SJCRH30 (cell line): ENCODE results near the gene TAF1B. TPM values are rescaled to one million over a fixed set of nuclear protein-coding genes. Genes with fewer than 3 reads are reported as not detected.
A peak's percentile ranks its signal among the peaks of the same experiment; 100 is the strongest.

Experiments used
- DNase-seq, 2 experiments: peaks; one replicate each; pipeline ENCODE4 v3.0.0-alpha.2; 2015 to 2020
- H3K27ac ChIP-seq: fragments of 250-450 bp; sonication (Bioruptor Pico); 2 replicates; pipeline ENCODE4 v1.5.1; 2020; ENCODE audit warnings: mild to moderate bottlenecking, moderate library complexity
- H3K27me3 ChIP-seq: fragments of 250-450 bp; sonication (Bioruptor Pico); 2 replicates; pipeline ENCODE4 v1.5.1; 2020; ENCODE audit warnings: mild to moderate bottlenecking, moderate library complexity
- H3K36me3 ChIP-seq: fragments of 250-450 bp; sonication (Bioruptor Pico); 2 replicates; pipeline ENCODE4 v1.5.1; 2020; ENCODE audit warnings: mild to moderate bottlenecking, moderate library complexity
- H3K4me1 ChIP-seq: fragments of 250-450 bp; sonication (Bioruptor Pico); 2 replicates; pipeline ENCODE4 v1.5.1; 2020; ENCODE audit warnings: mild to moderate bottlenecking, moderate library complexity
- H3K4me3 ChIP-seq: fragments of 250-450 bp; sonication (Bioruptor Pico); 2 replicates; pipeline ENCODE4 v1.5.1; 2020; ENCODE audit warnings: mild to moderate bottlenecking, moderate library complexity
- H3K9me3 ChIP-seq: fragments of 250-450 bp; sonication (Bioruptor Pico); replicated peaks from 2 replicates; pipeline ENCODE4 v1.5.1; 2020; ENCODE audit warnings: mild to moderate bottlenecking, moderate library complexity
- total RNA-seq: library from RNA; depleted of rRNA; stranded (reverse); fragments of >200 nt; shearing (Covaris generic); gene quantifications from 2 replicates; pipeline ENCODE4 v1.2.3, GENCODE V29; 2014; rRNA removed

Gene TAF1B
- 27.6 and 40.5 TPM in 2 replicates for total RNA-seq

- Histone ChIP-seq H3K9me3 (no peaks in the 10 kb centered on the region), H3K27me3 (no peaks in the 10 kb centered on the region), H3K36me3 (peaks cover 18% of the 10 kb centered on the region), H3K4me1 (peaks cover 9% of the 10 kb centered on the region; the same call in 1 of the 2 replicates), H3K4me3 (peak within 1 kb of the TSS; percentile 84), H3K27ac (peak within 1 kb of the TSS; percentile 88)
- DNase-seq = peak; percentile 97
These were observed at the start of gene TAF1B for GRCh38 chr2:9843229-9844035. Gene TAF1B (plus strand): TSS chr2:9843474. CDS start chr2:9843542, 68 bp downstream.

GRCh38 chr2:9793918-9794717, 49.2 kb upstream of the TAF1B start:
- Histone ChIP-seq H3K27ac (no peak overlapping the region), H3K9me3 (no peaks in the 10 kb centered on the region), H3K36me3 (no peaks in the 10 kb centered on the region), H3K27me3 (no peaks in the 10 kb centered on the region), H3K4me3 (no peak overlapping the region), H3K4me1 (peaks cover 15% of the 10 kb centered on the region)
- DNase-seq = no peak

DNA sequence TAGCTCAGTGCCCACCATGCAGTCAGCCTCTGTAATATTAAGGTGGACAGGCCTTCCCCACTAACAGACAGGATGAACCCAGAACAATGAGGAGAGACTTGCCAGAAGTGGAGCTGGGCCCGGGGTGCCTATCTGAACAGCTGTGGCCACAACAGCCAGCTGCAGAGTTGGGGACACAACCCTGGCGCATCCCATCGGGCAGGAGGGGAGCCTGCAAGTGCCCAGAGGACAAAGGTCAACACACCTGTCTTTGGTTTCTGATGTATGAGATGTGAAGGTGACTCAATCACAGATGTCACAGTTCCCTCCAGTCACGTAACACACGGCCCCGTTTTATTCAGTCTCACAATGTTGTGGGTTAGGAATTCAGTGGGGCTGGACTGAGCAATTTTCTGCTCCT, 48.2 kb upstream of the TAF1B start:
- H3K36me3 ChIP-seq = no peaks in the 10 kb centered on the region
- peak in 1 of 2 experiments; percentile 40 for DNase-seq
- no peak overlapping the region for H3K4me3 ChIP-seq
- no peak overlapping the region for H3K27ac ChIP-seq
- H3K27me3 ChIP-seq = no peaks in the 10 kb centered on the region
- peaks cover 15% of the 10 kb centered on the region for H3K4me1 ChIP-seq
- no peaks in the 10 kb centered on the region for H3K9me3 ChIP-seq

DNA sequence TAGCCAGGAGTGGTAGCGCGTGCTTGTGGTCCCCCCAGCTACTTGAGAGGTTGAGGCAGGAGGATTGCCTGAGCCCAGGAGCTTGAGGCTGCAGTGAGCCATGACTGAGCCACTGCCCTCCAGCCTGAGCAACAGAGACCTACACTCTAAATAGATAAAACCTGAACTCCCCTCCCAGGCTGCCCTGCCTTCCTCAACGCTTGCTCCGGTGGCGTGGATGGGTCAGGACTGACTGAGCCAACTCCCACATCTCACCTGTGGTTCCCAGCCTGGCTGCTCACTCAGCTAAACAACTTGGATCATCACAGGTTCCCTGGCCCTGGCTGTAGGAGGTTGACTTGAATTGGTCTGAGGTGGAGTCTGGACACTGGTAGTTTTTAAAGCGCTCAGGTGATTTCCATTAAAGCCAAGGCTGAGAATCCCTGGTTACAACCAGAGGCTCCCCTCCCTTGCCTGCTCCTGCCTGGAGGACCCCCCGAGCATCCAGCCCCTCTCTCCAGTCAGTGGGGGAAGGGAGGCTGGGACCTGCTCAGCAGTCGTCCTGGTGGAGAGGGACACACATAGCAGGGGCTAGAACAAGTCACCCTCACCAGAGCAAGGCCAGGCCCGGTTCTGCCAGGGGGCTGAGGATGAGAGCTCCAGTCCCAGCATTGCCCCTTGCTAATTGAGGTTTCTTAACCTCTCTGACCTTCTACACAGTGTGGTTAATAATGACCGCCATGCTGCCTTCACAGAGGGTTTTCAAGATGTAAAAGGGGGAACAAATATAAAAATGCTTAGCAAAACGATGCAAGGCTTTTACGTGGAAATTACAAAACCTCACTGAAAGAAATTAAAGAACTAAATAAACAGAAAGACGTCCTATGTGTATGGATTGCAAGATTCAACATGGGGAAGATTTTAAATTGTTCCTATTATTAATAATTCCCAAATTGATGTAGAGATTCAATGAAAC, 46.9 kb upstream of the TAF1B start:
- H3K27ac ChIP-seq = no peak overlapping the region
- no peaks in the 10 kb centered on the region for H3K9me3 ChIP-seq
- H3K4me3 ChIP-seq = no peak overlapping the region
- no peaks in the 10 kb centered on the region for H3K36me3 ChIP-seq
- H3K4me1 ChIP-seq = peaks cover 16% of the 10 kb centered on the region
- no peak for DNase-seq
- H3K27me3 ChIP-seq = no peaks in the 10 kb centered on the region

DNA sequence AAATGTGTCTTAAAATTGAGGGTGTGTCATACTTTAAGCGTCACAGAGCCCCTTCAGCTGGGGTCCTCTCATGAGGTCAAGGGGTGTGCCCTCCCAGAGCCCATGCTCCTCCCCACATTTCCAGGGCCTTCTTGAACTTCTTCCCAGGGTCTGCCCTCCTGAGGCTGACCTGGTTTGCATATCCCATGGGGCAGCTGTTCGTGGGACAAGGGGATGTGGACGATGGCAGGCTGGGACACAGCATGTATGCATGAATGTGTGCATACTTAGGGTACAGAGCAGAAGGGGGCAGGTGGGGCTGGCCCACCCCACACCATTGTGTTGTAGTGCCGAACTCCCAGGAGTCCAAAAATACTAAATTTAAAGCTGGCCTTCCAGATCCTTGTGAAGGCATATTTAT, 46.2 kb upstream of the TAF1B start:
- H3K9me3 ChIP-seq = no peaks in the 10 kb centered on the region
- DNase-seq = no peak
- peaks cover 18% of the 10 kb centered on the region for H3K4me1 ChIP-seq
- no peaks in the 10 kb centered on the region for H3K36me3 ChIP-seq
- H3K27ac ChIP-seq = no peak overlapping the region
- H3K27me3 ChIP-seq = no peaks in the 10 kb centered on the region
- H3K4me3 ChIP-seq = no peak overlapping the region

- Histone ChIP-seq H3K4me3 (no peak overlapping the region), H3K9me3 (no peaks in the 10 kb centered on the region), H3K36me3 (no peaks in the 10 kb centered on the region), H3K27ac (no peak overlapping the region), H3K27me3 (no peaks in the 10 kb centered on the region), H3K4me1 (peaks cover 19% of the 10 kb centered on the region)
- no peak for DNase-seq
These were observed 45.4 kb upstream of the TAF1B start for GRCh38 chr2:9797681-9798556.

DNA sequence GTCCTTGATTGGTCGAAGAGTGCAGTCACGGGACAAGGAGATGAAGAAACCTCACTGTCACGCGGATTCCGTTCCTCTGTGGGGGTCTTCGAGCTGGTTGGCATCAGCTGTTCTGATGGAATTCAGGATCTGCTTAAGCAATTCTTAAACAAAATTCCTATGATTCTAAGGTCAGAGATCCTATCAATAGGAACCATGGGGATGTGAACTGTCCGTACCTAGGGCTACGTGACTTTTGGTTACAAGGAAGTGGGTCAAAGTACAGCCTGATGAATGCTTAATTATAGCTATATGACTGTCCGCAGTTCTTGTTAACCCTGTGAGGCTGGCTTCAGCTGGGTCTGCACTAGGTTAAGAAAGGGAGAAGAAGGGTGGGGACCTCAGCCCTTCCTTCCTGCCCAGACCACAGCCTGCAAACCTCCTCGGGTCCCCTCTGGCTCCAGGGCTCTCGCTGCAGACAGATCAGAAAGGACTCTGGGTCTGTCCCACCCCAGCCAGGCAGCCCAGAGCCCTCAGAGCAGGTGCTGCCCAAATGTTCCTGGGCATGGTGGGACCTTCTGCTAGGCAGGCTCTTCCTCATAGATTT, 44.2 kb upstream of the TAF1B start:
- Histone ChIP-seq H3K27me3 (no peaks in the 10 kb centered on the region), H3K4me3 (no peak overlapping the region), H3K9me3 (no peaks in the 10 kb centered on the region), H3K4me1 (peaks cover 19% of the 10 kb centered on the region), H3K27ac (no peak overlapping the region), H3K36me3 (no peaks in the 10 kb centered on the region)
- no peak for DNase-seq

DNA sequence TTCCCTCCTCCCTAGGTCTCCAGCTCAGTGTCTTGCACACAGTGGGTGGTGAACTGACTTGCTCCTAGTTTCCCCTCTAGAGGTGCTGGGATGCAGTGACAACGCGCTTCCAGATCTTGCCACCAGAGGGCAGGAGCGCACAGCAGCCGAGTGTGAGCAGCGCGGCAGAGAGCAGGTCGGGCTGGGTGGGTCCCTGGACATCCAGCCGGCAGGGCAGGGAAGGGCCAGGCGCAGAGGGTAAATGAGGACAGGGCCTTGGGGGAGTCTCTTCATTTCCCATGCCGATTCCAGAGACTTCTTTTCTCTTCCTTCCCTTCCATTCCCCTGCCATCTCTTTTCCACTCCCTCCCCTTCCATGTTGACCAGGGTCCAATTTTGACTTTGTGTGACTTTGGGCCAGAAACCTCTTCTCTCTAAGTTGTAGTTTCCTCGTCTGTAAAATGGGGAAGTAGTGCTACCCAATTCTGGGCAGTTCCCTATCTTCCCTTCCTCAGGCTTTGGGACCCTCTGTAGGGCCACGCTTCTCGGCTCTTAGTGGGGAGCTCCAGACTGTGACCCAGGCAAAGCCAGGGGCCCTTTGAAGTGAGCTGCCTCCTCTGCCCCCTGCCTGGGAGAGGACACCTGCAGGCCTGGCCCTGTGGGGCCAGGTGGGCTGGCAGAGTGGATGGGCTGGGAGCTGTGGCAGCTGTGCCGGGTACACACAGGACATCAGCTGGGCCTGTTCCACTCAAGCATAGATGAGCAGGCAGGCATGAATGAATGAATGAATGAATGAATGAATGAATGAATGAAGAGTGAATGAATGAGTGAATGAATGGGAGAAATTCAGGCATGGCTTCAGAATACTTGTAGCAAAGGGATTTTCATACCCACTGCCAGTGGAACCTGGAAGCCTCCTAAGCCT, 43.3 kb upstream of the TAF1B start:
- DNase-seq = peak; percentile 85 to 95
- H3K9me3 ChIP-seq = no peaks in the 10 kb centered on the region
- H3K4me3 ChIP-seq = no peak overlapping the region
- H3K36me3 ChIP-seq = no peaks in the 10 kb centered on the region
- H3K27me3 ChIP-seq = no peaks in the 10 kb centered on the region
- H3K27ac ChIP-seq = no peak overlapping the region
- H3K4me1 ChIP-seq = peaks cover 17% of the 10 kb centered on the region

DNA sequence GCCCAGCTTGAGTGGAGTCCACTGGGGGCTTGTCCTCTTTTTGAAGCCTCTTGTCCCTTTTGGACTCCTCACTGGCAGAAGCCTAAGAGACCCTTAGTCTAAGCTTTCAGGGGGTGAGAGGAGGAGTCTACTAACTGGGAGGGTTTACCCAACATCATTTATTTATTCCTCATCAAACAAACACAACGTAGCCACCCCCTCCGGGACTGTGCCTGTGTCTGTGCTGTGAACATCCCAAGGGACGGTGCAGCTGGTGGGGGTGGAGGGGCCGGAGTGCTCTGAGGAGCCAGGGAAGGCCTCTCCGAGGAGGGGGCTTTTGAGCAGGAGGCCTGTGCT, 42.7 kb upstream of the TAF1B start:
- peak; percentile 38 to 47 for DNase-seq
- no peak overlapping the region; the same call in 1 of the 2 replicates for H3K4me3 ChIP-seq
- no peaks in the 10 kb centered on the region for H3K9me3 ChIP-seq
- H3K27ac ChIP-seq = no peak overlapping the region
- H3K36me3 ChIP-seq = no peaks in the 10 kb centered on the region
- no peaks in the 10 kb centered on the region for H3K27me3 ChIP-seq
- H3K4me1 ChIP-seq = peaks cover 14% of the 10 kb centered on the region

GRCh38 chr2:9800975-9801726, 42.1 kb upstream of the TAF1B start:
- Histone ChIP-seq H3K9me3 (no peaks in the 10 kb centered on the region), H3K27me3 (no peaks in the 10 kb centered on the region), H3K27ac (peak overlapping the region; percentile 18), H3K36me3 (no peaks in the 10 kb centered on the region), H3K4me3 (peak overlapping the region; percentile 36), H3K4me1 (peaks cover 14% of the 10 kb centered on the region)
- DNase-seq = peak; percentile 47 to 59

- no peaks in the 10 kb centered on the region; the same call in 1 of the 2 replicates for H3K27me3 ChIP-seq
- H3K27ac ChIP-seq = no peak overlapping the region
- peaks cover 14% of the 10 kb centered on the region for H3K4me1 ChIP-seq
- no peak overlapping the region for H3K4me3 ChIP-seq
- DNase-seq = no peak
- no peaks in the 10 kb centered on the region for H3K36me3 ChIP-seq
- no peaks in the 10 kb centered on the region for H3K9me3 ChIP-seq
These were observed 40.7 kb upstream of the TAF1B start for GRCh38 chr2:9802576-9802993.
